CD4-positive, alpha-beta T cell treated with Interleukin-21 for 1 hour (primary cell): ENCODE measurements around the gene FCHSD1.
"Not testable (repeated sequence)": the region's sequence is repeated elsewhere in the genome, so short reads cannot be mapped to it uniquely, and the experiment has no call there.

ENCODE experiments used
- DNase-seq: peaks from one replicate; pipeline ENCODE4 v3.0.0-alpha.2; 2020

FCHSD1 gene

DNA sequence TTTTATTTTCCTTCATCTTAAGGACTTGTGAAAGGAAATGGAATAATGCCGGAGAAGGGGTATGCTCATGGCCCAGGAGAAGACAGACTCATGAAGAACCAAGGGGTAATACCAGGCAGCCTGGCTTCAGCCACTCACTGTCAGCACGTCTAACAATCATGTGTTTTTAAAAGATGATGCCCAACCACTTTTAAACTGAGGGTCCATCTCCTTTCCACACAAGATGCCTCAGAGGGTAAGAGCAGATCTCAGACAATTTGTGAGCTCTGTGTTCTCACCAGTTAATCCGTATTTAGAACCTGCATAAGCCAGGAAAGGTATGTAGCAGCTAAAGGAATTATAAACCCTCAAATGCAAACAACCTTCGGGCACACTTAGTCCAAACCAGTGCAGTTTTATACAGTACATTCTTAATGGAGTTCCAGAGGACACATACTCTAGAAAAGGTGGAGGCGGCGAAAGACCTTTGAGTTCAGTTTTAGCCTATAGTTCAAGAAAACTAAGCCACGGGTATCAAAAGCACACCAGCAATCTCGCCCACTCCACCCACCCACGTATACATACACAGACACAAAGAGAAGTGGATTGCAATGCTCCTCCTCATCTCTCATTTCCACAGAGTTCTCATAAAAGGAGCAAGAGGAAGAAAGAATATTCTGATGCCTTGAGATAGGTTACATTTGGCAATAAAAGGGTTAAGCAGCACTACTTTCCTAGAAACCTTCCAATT lies 35.1 kb downstream of the FCHSD1 start:
- no peak for DNase-seq

DNA sequence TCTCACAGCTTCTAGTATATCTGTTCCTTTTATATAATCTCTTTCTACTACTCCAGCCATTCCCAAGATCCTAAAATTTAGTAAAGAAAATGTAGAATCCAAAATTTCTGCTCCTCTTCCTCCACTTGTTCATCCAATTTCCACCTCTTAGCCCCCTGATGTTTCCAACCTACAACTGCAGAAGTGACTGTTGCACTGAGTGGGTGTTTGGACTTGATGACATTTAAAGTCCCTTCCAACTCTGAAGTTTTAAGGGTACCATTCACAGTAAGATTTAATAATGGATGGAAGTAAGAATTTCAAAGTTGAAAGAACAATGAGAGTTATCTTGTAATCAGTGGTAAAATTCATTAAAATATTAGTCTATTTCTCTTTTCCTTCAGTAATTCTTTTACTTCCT lies 37.9 kb downstream of the FCHSD1 start:
- DNase-seq, result no peak

DNA sequence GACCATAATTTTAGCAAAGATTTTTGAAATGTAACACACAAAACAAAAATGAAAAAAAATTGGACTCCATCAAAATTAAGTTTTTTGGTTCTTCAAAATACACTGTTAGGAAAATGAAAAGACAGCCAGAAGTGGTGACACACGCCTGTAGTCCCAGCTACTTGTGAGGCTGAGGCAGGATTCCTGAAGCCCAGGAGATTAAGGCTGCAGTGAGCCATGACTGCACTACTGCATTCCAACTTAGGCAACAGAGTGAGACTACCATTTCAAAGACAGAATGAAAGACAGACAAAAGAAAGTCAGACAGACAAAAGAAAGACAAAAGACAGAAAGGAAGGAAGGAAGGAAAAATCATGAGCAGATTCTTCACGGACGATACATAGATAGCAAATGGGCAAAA lies 39.9 kb downstream of the FCHSD1 start:
- DNase-seq, result no peak

DNA sequence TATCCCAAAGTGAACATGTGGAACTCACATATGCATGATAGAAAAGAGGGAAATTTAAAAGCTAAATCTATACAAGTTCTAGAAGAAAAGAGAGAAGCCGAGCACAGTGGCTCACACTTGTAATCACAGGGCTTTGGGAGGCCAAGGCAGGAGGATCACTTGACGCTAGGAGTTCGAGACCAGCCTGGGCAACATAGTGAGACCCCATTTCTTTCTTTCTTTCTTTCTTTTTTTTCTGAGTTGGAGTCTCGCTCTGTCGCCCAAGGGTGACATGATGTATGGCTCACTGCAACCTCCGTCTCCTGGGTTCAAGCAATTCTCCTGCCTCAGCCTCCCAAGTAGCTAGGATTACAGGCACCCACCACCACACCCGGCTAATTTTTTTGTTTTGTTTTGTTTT lies 41.3 kb downstream of the FCHSD1 start:
- DNase-seq, result not testable (repeated sequence)

DNA sequence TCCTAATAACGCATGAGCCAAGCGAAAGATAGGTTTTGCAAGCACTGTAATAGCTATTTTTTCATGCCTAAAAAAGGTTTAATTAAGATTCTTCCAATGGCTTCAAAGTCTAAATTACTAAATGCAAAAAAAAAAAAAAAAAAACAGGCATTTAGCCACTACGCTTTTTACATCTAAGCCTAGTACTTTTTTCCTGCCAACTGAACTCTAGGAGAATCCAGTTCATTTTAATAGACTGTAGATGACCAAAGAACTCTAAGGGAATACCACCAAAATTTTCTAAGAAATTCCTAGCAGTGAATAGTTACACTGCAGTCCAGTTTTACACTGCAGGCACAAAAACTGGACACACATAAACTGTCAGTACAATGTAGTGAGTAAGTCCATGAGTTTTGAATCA lies 42.2 kb downstream of the FCHSD1 start:
- no peak for DNase-seq

DNA sequence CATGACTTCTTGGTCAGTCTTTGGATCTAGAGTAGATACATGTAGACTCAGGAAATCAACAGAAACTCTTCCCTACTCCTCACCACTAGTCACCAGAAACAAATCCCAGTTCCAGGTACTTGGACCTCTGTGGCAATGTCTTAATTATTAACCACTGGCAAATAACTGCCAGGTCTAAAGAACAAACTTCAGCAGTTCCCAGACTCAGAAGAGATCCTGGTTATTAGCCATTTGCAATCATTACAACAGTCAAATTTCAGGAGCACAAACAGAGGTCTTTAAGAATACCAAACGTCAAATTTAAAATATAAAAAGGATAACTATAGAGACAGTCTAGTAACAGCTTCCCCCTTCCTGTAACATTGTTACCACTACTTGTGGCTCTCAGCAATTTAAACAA lies 42.7 kb downstream of the FCHSD1 start:
- DNase-seq, result no peak

DNA sequence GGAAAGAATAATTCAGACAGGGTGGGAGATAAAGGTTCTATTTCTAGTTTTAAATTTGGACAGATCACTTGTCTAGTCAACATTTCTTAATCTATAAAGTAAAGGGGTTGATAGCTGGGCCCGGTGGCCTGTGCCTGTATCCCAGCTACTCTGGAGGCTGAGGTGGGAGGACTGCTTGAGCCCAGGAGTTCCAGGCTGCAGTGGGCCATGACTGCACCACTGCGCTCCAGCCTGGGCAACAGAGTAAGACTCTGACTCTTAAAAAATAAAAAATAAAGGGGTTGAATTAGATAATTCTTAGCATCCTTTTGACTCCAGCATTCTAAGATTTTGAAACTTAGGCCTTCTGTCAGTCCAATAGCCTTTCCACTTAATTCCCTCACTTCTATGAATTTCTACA lies 43.2 kb downstream of the FCHSD1 start:
- DNase-seq, result no peak

DNA sequence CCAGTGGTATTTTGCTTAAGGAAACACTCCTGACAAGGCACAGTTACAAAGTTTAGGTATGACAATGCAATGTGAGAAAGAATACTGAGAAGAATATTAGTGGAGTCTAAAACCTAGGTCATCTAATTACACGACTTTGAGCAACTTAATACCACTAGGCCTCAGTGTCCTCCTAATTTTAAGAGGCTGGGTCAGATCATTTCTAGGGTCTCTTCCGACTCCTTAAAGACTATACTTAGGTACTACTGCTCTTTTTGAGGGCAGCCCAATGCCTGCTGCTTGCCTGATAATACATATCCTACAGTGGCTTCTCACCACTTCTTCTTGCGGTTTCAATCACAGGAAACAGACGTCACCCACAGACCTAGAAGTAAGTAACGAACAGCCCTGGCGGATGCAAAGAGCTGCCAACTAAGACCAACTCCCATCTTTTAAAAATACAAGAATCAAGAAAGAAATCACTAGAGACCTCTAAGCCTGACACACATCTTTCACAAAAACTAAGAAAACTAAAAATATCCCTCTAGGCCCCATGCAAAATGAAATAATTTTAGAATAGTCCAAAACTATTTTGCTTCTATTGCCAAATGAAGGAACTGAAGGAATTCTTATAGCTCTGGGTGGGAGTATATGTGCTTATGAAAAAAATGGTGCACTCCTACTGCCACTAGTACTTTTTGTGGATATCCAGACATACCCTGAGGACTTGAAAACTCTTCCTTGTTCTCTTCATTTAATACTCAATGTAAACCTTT lies 45.5 kb downstream of the FCHSD1 start:
- DNase-seq, result peak; percentile 89

DNA sequence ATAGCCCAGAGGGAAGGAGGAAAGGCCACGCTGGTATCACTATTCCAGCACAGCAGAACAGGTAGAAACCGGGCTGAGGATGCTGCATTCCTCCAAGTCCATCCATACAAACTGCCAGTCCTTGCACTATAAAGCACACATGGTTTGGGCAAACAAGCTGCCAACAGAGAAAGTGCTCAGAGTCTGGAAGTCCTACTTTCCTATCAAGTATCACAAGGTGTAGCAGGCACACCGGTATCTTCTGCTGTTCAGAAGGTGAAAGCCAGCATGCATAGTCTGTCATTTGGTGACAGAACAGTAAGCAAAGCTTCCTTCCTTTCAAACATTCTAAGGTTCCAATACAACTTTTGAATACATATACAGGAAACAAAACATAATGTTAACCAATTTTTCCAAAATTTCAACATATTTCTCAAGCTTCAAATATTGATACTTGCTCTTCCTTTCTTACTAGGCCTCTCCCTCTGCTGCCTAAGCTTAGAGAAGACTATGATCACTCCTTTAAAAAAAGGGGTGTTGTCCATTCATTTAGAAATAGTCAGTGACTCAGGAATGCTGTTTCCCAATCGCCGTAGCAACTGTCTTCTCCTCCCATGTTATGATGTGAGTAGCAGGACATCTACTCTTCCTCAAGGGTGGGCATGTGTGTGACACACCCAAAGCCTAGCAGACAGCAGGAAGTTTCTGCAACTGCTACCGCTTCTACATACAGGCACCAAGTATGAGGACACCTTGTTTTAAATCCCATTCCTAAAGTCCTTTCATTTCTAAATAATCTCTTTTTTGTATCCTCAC lies 47.1 kb downstream of the FCHSD1 start:
- DNase-seq, result peak; percentile 50

DNA sequence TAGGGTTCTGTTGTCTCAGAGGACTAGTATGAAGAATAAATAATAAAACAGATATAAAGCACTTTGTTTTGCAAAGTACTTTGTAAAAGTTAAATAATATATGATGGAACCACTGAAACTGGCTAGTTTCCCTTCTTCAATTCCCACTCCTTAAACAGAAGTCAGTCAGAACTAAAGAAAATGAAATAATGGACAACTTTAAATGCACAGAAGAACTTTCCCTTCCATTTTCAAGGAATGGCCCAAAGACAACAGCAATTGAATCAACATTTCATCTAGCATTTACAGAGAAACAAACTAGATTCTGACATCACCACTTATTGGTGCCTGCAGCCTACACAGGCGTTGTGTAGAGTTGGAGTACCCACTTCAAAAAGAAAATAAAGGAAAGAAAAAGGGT lies 48.6 kb downstream of the FCHSD1 start:
- no peak for DNase-seq

DNA sequence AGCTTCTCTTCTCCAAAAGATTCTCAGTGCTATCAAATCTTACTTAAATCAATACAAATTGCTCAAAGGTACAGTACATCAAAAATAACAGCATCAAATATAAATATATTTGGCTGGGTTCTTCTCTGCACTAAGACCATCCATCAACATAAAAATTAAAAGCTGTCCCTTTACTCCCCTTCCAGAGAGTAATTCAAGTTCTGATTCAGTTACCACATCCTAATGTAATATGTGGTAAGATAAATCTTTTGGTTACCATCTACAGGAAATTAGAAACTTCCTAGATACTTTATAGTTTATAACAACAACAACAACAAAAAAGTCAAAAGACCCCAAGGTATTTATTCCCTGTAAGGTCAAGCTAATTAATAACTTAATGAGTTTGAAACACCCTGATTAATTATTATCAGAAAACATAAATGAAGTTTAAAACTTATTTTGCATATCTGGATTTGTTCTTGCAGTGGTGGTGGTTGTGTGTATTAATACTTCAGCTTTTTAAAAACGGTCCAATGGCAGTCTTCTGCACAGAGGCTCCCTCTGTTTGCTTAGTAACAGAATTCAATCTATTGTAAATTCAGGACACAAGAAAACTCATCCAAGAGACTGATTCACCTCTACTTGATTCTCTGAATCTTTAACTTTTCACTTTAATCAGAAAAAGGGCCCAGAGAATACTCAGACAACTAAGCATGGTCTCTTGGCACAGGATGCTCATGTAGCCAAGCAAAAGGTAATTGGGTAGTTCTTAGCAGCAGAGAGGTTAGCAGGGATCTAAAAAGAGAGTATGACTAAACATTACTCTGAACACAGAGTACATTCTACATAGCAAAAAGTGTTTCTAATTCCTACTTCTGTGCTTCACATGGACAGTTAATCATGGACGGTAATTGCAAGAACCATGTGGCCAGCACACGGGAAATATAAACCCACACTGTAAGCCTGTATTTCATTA lies 52.5 kb downstream of the FCHSD1 start:
- no peak for DNase-seq

DNA sequence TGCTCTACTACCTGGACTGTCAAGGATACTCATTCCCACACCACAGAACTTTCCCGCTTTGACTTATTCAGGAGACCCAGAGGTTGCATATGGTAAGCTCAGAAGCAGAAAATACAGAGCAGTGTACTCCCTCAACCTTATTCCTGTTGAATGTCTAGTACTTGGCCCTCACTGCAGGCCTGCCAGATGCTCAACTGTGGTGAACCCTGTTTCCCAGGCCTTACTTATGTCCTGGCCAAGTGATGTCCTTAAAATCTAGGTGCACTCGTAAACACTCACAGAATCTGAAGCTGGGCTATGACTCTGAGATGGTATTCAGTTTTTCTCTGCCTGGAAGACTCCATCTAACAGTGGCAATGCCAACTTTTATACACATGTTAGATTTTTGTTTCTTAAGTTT lies 53.4 kb downstream of the FCHSD1 start:
- DNase-seq, result no peak

DNA sequence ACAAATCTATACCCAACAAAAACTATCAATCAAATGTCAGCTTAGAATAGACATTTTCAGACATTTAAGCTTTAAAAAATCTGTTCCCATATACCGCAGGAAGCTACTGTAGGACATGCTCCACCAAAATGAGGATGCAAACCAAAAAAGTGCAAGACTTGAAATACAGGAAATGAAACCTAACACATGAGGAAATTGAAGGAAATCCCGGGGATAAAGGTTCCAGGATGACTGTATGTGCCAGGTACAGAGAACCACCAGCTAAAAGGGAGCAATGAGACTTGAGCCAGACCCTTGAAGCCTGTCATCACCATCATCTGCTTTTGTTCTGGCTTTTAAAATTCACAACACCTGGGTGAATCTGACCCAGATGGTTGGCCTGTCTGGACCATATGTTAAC lies 53.8 kb downstream of the FCHSD1 start:
- no peak for DNase-seq

DNA sequence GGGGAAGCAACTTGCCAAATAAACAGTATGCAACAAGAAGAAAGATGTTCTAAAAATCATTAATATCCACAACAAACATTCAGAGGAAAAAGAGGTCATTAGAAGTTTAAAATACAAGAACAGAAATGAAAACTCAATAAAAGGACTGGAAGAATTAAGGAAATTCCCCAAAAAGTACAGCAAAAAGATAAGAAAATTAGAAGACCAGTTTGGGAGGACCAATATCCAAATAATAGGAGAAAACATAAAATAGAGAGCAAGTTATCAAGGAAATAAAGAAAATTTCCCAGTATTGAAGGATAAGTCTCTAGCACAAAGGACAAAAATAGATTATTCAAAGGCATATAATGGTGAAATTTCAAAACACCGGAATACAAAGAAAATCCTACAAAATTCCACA lies 54.4 kb downstream of the FCHSD1 start:
- no peak for DNase-seq

DNA sequence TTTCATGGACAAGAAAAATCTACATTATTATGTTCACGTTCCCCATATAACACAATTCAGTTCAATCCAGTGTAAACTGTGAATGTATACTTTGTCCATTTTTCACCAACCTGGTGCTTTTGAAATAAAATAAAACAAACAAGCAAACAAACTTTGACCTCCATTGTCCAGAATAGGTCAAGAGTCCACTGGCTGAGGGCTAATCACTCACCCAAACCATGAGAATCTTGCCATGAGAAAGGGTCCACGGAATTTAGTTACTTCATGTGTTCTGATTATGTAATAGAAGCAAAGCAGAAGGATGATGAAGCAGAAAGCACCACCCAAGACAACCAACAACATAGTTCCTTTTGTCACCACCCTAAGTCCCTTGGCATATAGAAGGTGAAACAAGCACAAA lies 61.1 kb downstream of the FCHSD1 start:
- no peak for DNase-seq
